Stimulated activated CD8-positive, alpha-beta memory T cell treated with anti-CD3 and anti-CD28 coated beads, Interleukin-15, amount 100 ng/mL, for 4 hours (primary cell): ENCODE results near the gene SPDYE16.
"Not testable (repeated sequence)": the region's sequence is repeated elsewhere in the genome, so short reads cannot be mapped to it uniquely, and the experiment has no call there.

ENCODE experiments used
- DNase-seq, 2 donors: peaks; one replicate each; pipeline ENCODE4 v3.0.0-alpha.2; 2020; ENCODE audit warnings: low read depth in 2 of 2

The SPDYE16 gene

DNA sequence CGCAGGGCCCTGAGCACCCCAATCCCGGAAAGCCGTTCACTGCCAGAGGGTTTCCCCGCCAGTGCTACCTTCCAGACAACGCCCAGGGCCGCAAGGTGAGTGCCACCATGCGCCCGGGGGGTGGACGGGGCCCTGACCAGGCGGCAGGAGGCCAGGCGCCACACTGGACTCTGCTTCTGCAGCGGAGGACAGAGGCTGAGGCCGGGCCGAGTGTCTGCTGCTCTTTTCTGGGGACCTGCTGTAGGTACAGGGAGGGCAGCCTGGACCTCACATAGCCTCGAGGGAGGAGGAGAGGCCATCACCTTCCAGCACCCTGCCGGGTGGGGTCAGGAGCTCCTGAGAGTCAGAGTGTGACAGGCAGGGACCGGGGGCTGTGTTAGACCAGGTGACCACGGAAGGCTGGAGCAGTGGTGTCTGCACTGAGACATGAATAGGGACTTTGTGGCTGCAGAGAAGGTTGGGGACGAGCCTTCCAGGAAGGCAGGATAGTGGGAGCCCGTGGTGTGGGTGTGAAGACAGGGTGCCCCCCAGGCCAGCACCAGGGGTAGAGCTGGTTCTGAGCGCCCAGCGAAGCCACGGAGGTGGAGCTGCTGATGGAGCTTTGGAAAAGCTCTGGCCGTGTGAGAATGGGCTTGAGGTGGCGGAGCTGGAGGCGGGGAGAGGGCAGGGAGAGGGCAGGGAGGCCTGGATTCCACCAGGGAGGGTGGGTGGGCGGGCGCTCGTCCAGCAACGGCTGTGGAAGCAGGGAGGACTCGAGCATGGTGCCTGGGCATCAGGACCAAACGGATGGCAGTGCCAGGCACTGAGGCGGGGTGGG is 38.5 kb downstream of the SPDYE16 start:
- not testable (repeated sequence) for DNase-seq

DNA sequence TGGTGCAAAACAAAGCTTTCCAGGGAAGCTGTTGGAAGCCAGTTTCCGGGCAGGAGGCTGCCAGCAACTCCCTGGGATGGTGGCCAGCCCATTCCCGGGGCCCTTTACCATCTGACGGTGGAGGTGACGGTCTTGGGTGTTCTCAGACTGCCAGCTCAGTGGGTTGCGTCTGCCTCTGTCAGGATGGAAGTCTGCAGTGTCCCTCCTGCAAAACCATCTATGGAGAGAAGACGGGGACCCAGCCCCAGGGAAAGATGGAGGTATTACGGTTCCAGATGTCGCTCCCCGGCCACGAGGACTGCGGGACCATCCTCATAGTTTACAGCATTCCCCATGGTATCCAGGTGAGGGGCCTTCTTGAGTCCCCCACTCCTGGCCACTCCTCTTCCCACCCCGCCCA is 39.9 kb downstream of the SPDYE16 start:
- not testable (repeated sequence) for DNase-seq

DNA sequence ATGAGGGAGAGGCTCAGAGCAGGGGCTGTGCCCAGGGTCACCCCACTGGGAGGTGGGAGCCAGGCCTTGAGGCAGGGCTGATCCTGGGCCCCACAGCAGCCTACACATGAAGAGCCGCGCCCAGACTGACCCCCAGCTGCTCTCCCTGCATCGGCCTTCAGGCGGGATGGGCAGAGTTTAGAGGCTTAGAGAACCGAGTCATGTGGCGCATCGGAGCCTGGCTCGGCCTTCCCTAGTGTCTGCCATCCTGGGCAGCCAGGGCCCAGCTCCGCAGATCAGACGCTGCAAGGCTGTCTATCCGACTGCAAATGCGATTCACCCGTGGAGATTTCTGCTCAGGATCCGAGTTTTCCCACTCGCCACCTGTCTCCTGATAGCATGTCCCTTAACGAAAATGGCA is 40.3 kb downstream of the SPDYE16 start:
- not testable (repeated sequence) for DNase-seq

DNA sequence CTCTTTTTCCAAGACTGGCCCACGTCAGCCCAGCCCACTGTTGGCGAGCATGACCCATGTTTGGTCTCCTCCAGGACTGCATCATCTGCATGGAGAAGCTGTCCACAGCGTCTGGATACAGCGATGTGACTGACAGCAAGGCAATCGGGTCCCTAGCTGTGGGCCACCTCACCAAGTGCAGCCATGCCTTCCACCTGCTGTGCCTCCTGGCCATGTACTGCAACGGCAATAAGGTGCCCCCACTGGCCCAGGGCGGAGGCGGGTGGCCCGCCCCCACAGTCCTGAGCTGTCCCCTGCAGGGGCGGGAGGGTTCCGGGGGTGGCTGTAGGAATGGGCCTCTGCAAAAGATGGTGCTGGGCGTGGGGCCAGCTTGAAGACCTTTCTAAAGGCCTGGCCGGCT is 40.9 kb downstream of the SPDYE16 start:
- not testable (repeated sequence) for DNase-seq

DNA sequence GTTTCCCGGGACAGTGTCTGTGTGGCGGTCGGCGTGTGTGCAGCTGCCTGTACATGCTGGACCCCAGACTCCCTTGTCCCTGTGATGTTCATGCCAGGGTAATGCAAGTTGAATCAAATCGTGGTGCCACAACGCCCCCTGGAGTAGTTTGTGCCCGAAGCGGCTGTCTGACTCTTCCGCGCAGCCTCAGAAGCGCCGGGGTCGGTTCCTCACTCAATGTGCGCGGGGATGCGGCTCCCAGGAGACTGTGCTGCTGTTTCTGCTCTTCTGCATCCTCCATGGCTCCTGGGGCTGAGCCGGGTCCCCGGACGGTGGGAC is 43.2 kb downstream of the SPDYE16 start:
- not testable (repeated sequence) for DNase-seq

DNA sequence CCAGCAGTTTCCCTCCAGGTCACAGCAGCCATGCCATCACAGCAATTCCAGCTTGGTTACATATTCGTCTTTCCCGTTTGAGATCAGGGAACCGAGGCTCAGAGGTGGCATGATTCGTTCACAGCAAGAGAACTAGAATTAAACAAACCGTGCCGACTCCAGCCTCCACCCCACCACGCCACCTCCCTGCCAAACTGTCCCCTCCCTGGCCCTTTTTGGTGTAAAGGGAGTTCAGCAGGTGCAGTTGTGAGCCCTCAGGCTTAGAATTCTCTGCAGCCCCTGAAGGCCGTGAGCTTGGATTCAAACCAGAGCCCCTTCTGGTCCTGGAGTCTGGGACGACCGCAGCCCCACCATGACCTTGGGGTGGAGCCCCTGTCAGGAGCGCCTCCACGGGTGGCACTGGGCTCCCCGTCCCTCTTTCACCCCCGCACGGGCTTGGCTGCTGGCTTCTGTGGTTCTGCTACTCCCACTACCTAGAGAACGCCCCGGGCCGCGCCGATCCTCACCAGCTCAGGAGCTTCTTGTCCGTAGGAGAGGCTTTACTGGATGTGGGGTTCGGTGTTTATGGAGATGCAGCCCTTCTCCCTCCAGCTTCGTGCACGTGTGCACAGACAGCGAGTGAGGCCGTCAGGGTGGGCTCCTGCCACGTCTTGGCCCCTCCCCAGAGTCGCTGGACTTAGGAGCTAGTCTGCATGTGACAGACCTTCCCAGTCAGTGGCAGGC is 43.7 kb downstream of the SPDYE16 start:
- not testable (repeated sequence) for DNase-seq

DNA sequence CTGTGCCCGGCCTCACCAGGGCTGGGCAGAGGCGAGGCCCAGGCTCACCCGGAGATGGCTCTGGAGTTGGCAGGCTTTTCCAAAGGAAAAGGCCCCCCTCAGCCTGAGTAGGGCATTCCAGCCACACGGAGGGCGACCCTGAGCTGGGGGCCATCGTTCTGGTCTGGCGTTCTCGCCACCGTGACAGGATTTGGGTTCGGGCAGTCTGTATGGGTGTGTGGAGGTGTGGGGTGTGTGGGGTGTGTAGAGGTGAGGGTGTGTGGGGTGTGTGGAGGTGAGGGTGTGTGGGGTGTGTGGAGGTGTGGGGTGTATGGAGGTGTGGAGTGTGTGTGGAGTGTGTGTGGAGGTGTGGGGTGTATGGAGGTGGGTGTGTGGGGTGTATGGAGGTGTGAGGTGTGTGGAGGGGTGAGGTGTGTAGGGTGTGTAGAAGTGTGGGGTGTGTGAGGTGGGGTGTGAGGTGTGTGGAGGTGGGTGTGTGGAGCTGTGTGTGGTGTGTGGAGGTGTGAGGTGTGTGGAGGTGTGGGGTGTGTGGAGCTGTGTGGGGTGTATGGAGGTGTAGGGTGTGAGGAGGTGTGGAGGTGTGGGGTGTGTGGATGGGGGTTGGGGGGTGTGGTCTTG is 44.4 kb downstream of the SPDYE16 start:
- DNase-seq = not testable (repeated sequence)

DNA sequence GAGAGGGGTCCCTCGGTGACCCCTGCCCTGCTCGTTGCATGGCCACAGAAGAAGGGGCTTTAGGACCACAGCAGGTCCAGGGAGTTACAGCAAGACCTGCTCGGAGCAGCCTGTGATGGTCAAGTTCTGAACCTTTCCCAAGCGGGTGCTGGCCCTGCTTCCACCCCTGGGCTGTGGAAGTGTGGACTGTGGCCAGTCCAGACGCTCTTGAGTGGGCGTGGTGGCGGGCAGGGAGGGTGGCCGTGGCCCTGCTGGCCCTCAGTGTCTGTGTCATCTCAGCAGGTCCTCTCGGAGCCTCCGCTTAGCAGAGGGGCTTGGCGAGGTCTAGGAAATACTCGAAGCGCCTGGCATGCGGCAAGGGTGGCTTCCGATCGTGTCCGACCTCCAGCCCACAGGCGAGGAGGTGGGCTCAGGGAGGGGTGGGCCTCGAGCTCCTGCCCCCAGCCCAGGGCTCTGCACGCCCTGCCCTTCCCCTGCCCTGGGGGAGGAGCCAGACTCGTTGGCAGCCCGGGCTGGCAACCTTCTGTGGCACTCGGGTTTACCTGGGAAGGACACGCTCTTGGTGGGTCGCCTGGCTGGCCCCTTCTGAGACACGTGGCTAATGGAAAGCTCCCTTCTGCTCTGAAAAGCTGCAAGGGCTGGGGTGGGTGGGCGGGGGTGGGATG is 45.0 kb downstream of the SPDYE16 start:
- not testable (repeated sequence) for DNase-seq

DNA sequence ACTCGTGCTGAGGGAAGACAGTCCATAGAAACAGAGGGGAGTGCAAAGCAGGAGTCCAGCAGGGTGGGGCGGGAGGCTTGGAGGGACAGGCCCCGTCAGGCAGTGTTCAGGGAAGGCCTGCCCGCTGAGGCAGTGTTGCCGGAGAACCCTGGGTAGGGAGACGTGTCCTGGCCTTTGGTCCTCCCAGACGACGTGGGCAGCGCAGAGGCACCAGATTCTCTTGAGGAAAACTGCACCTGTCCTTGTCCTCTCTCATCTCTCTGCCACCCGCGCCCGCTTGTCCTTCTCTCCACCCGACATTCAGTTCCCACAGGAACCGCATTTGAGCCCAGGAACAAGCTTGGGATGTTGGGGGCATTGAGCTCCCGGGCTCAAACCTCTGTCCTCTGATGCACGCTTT is 47.4 kb downstream of the SPDYE16 start:
- DNase-seq = not testable (repeated sequence)

DNA sequence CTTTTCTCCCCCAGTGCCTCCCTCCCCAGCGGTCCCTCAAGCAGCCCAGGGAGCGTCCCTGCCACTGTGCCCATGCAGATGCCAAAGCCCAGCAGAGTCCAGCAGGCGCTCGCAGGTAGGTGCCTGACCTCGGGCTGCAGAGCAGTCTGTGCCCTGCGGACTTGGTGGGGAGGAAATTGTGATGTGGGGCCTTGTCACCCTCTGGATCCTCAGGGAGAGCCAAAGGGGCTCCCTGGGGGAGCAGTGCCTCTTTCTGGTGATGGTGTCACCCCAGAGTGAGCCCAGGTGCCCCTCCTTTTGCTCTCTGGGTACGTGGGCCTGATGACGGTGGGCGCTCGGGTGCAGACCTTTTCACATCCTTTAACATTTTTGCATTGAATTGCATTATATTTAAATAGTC is 51.0 kb downstream of the SPDYE16 start:
- not testable (repeated sequence) for DNase-seq

DNA sequence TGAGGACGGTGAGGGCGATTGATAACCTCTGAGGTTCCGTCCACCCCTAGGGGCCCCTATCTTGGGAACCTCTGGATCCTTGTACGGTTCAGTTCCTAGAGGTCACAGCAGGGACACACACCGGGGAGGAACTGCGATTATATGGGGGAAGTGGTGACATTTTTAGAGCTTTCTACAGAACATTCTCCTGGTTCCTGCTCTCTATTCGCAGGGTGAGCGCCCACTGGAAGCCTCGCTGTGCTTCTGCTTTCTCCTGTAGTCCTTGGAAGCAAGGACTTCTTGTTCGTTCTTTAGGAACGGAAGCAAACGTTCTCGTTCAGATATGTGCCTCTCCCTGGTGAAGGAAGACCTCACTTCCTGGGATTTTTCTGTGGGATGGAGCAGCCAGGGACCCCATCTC is 55.1 kb downstream of the SPDYE16 start:
- DNase-seq = not testable (repeated sequence)

DNA sequence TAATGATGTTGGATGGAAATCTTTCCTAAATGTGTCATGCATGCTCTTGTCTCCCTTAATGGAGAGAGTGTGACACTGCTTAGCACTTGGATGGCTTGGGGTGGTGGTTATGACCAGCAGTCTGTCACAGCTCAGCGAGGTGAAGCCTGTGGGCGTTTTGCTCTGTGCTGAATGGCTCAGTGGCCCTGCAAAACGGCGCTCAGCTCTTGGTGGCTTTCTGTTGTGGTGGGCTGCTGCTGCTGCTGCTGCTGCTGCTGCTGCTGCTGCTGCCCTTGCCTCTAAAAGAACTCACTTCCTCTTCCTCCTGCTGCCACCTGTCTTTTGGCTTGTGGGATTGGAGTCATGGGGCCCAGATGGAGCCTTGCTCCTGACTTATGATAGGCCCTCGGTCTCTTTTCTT is 56.5 kb downstream of the SPDYE16 start:
- DNase-seq = not testable (repeated sequence)

DNA sequence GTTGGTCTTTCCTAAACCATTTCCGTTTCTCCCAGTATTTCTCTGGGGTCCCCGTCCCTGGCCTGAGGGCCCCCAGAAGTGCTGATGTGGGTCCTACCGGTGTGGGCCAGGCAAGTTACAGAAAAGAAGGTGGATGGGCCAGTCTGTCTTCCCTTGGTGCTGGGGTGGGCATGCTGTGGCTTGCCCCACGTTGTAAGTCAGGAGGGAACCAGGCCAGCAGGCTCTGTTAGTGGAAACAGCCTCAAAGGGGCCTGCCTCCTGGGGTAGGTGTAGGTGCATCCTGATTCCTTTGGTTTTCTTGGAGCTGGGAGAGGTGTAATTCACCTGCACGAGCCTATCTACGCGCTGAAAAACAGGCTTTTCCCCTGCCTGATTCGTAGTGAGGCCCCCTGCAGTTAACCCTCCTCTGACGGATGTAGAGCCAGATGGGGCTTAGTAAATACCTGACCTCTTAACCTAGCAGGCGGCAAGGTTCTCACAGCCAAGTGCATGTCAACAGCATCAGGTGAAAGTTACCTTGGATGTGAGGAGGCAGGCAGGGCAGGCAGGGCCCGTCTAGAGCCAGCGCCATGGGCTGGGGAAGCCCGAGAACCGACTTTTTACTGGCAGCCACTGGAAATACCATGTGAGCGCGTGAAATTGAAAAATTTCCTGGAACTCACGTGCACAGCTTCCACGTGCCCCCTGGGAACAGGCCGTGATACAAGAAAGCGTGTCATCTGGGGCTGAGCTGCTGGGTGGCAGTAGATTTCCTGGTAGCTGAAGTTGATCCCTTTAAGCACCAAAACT is 57.1 kb downstream of the SPDYE16 start:
- not testable (repeated sequence) for DNase-seq

DNA sequence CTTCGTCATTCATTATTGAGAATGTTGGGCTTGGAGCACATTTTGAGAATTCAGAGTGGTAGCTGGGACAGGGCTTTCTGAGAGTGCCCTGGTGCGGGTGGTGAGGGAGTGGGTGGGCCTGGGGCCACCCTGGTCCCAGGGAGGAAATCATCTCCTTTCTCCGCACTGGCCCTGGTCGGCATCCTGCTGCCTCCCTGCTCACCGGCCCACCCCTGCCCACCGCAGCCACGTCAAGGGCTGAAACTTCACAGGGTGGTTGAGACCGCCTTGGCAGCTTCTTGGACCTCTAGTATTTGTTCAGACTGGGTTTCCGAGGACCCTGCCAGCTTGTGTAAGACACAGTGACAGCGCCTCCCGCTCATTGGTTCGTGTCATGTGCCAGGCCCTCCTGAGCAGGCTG is 58.6 kb downstream of the SPDYE16 start:
- DNase-seq = not testable (repeated sequence)

DNA sequence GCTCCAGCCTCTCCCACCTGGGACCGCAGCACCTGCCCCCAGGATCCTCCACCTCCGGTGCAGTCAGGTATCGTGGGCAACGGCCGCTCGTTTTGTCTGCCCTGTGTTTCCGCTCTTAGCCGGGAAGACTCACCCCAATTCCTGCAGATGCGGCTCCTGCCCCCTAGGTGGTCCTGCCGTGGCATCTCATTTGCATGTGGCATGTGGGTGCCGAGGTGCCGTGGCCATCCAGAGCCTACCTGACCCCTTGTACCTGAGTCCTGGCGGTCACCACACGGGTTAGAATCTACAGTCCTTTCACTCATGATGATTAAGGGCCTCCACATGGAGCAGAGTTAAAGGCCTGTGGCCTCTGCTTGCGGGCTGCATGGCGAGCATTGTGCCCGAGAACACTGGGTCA is 60.0 kb downstream of the SPDYE16 start:
- DNase-seq = not testable (repeated sequence)

DNA sequence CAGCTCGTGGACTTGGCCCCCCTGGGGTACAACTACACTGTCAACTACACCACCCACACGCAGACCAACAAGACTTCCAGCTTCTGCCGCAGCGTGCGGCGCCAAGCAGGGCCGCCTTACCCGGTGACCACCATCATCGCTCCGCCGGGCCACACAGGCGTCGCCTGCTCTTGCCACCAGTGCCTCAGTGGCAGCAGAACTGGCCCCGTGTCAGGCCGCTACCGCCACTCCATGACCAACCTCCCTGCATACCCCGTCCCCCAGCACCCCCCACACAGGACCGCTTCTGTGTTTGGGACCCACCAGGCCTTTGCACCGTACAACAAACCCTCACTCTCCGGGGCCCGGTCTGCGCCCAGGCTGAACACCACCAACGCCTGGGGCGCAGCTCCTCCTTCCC is 60.4 kb downstream of the SPDYE16 start:
- DNase-seq = not testable (repeated sequence)
